Measurements from ENCODE around the gene CALY. TPM values are rescaled to one million over a fixed set of nuclear protein-coding genes. Genes with fewer than 3 reads are reported as not detected.

CALY gene
- total RNA-seq, 1 experiment from 2014 or later, result 1.9 TPM

DNA sequence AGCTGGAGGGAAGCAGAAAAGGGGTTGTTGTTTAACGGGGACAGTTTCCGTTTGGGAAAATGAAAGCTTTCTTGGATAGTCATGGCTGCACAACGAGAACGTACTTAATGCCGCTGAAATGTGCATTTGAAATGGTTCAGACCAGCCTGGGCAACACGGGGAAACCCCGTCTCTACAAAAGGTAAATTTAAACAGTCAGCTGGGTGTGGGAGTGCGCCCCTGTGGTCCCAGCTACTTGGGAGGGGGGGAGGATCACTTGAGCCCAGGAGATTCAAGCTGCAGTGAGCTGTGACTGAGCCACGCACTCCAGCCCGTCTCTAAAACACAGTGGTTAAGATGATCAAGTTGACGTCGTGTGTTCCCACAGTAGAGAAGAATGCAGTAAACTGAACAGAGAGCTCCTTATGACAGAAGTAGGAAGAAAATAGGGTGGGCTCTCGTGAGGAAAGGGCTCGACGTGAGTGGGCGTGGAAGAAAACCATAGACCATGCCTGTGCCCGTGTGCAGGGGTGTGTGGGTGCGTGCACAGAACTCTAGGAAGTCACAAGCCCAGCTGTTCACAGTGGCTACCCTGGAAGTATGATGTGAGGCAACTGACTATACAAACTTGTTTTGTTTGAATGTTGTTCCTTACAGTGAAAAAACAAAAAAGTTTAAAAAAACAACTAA is 25.2 kb upstream of the CALY start:
- ATAC-seq (no peak), DNase-seq (ENCODE audit: low read depth, low spot score) (no peak)
- Histone ChIP-seq H3K36me3 (ENCODE audit: control insufficient read depth, insufficient read depth, low read length) (peaks cover 2% of the 10 kb centered on the region; the same call in 1 of the 2 replicates), H3K4me1 (ENCODE audit: control insufficient read depth, insufficient read depth, low read length) (no peaks in the 10 kb centered on the region), H3K27ac (ENCODE audit: low read length) (no peak overlapping the region), H3K9me3 (ENCODE audit: control insufficient read depth, insufficient read depth, low read depth, low read length) (no peaks in the 10 kb centered on the region), H3K4me3 (ENCODE audit: low read depth in 2 of 2, low read length in 2 of 2) (no peak overlapping the region), H3K27me3 (ENCODE audit: control insufficient read depth, insufficient read depth, low read length) (no peaks in the 10 kb centered on the region)
- intact Hi-C loops (cut with micrococcal nuclease; ENCODE audit: unreplicated experiment), result no loop called here
- in situ Hi-C loops (cut with HindIII; ENCODE audit: low pct_unique_long_range_greater_than_20kb, low sequenced_read_pairs), result no loop called here
- ChIA-PET POLR2A (no interaction called here), CTCF (no interaction called here)
- TF ChIP-seq, protein P1, sequence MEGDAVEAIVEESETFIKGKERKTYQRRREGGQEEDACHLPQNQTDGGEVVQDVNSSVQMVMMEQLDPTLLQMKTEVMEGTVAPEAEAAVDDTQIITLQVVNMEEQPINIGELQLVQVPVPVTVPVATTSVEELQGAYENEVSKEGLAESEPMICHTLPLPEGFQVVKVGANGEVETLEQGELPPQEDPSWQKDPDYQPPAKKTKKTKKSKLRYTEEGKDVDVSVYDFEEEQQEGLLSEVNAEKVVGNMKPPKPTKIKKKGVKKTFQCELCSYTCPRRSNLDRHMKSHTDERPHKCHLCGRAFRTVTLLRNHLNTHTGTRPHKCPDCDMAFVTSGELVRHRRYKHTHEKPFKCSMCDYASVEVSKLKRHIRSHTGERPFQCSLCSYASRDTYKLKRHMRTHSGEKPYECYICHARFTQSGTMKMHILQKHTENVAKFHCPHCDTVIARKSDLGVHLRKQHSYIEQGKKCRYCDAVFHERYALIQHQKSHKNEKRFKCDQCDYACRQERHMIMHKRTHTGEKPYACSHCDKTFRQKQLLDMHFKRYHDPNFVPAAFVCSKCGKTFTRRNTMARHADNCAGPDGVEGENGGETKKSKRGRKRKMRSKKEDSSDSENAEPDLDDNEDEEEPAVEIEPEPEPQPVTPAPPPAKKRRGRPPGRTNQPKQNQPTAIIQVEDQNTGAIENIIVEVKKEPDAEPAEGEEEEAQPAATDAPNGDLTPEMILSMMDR (IDR thresholded peaks at IDR 0.05), result no peak
- TF ChIP-seq, protein P2, sequence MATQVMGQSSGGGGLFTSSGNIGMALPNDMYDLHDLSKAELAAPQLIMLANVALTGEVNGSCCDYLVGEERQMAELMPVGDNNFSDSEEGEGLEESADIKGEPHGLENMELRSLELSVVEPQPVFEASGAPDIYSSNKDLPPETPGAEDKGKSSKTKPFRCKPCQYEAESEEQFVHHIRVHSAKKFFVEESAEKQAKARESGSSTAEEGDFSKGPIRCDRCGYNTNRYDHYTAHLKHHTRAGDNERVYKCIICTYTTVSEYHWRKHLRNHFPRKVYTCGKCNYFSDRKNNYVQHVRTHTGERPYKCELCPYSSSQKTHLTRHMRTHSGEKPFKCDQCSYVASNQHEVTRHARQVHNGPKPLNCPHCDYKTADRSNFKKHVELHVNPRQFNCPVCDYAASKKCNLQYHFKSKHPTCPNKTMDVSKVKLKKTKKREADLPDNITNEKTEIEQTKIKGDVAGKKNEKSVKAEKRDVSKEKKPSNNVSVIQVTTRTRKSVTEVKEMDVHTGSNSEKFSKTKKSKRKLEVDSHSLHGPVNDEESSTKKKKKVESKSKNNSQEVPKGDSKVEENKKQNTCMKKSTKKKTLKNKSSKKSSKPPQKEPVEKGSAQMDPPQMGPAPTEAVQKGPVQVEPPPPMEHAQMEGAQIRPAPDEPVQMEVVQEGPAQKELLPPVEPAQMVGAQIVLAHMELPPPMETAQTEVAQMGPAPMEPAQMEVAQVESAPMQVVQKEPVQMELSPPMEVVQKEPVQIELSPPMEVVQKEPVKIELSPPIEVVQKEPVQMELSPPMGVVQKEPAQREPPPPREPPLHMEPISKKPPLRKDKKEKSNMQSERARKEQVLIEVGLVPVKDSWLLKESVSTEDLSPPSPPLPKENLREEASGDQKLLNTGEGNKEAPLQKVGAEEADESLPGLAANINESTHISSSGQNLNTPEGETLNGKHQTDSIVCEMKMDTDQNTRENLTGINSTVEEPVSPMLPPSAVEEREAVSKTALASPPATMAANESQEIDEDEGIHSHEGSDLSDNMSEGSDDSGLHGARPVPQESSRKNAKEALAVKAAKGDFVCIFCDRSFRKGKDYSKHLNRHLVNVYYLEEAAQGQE (IDR thresholded peaks at IDR 0.05; ENCODE audit: insufficient read depth in 1 of 2, low read depth in 2 of 2, low read length in 1 of 2), result no peak
- TF ChIP-seq SIN3A (IDR thresholded peaks at IDR 0.05; ENCODE audit: borderline replicate concordance, insufficient read depth, low read depth, low read length) (no peak), POLR2AphosphoS5 (IDR thresholded peaks at IDR 0.05; ENCODE audit: low read depth, low read length) (no peak; the same call in 1 of the 2 replicates), TCF7L2 (IDR thresholded peaks at IDR 0.05; ENCODE audit: low read depth, low read length) (no peak)
- no TSS peak for BruUV-seq (replicated peaks)

- no peak for ATAC-seq
- intact Hi-C loops (cut with micrococcal nuclease; ENCODE audit: unreplicated experiment) (no loop called here), in situ Hi-C loops (cut with HindIII; ENCODE audit: low pct_unique_long_range_greater_than_20kb, low sequenced_read_pairs) (no loop called here)
- ChIA-PET CTCF (no interaction called here), POLR2A (no interaction called here)
- BruUV-seq (replicated peaks), result no TSS peak
- no peak overlapping the region for H3K4me3 ChIP-seq (ENCODE audit: low read depth in 2 of 2, low read length in 2 of 2)
- no peak for DNase-seq (ENCODE audit: low read depth, low spot score)
- no peaks in the 10 kb centered on the region; the same call in 1 of the 2 replicates for H3K4me1 ChIP-seq (ENCODE audit: control insufficient read depth, insufficient read depth, low read length)
- H3K9me3 ChIP-seq (ENCODE audit: control insufficient read depth, insufficient read depth, low read depth, low read length), result no peaks in the 10 kb centered on the region
- no peaks in the 10 kb centered on the region for H3K27me3 ChIP-seq (ENCODE audit: control insufficient read depth, insufficient read depth, low read length)
- H3K36me3 ChIP-seq (ENCODE audit: control insufficient read depth, insufficient read depth, low read length), result peaks cover 2% of the 10 kb centered on the region; the same call in 1 of the 2 replicates
- TF ChIP-seq POLR2AphosphoS5 (IDR thresholded peaks at IDR 0.05; ENCODE audit: low read depth, low read length) (no peak), SIN3A (IDR thresholded peaks at IDR 0.05; ENCODE audit: borderline replicate concordance, insufficient read depth, low read depth, low read length) (no peak), TCF7L2 (IDR thresholded peaks at IDR 0.05; ENCODE audit: low read depth, low read length) (no peak)
- TF ChIP-seq, protein P1 (IDR thresholded peaks at IDR 0.05), result no peak
- TF ChIP-seq, protein P2 (IDR thresholded peaks at IDR 0.05; ENCODE audit: insufficient read depth in 1 of 2, low read depth in 2 of 2, low read length in 1 of 2), result no peak
- H3K27ac ChIP-seq (ENCODE audit: low read length), result no peak overlapping the region
Observed at GRCh38 chr10:133361227-133361626, 24.5 kb upstream of the CALY start.
